Measurements from ENCODE around the gene NR4A2.

DNA sequence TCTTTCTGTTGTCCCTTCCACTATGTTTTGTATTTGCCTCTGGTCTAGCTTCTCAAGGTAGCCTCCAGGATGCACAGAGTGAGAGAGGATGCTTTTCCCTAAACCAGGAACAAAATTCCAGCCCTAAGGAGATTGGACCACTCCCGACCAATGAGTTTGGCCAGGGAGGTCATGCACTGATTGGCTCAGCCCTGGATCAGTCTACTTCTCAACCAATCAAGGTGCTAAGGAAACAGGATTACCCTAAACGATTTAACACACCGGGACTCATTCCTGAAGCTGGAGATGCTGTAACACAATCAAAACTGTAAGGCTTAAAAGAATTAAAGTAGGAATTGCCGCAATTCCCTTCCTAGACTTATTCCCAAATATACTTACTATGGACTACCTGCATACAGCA is 34.2 kb upstream of the NR4A2 start:
- no peak for TF ChIP-seq POLR2A (IDR thresholded peaks at IDR 0.05)
- TF ChIP-seq, protein P1, sequence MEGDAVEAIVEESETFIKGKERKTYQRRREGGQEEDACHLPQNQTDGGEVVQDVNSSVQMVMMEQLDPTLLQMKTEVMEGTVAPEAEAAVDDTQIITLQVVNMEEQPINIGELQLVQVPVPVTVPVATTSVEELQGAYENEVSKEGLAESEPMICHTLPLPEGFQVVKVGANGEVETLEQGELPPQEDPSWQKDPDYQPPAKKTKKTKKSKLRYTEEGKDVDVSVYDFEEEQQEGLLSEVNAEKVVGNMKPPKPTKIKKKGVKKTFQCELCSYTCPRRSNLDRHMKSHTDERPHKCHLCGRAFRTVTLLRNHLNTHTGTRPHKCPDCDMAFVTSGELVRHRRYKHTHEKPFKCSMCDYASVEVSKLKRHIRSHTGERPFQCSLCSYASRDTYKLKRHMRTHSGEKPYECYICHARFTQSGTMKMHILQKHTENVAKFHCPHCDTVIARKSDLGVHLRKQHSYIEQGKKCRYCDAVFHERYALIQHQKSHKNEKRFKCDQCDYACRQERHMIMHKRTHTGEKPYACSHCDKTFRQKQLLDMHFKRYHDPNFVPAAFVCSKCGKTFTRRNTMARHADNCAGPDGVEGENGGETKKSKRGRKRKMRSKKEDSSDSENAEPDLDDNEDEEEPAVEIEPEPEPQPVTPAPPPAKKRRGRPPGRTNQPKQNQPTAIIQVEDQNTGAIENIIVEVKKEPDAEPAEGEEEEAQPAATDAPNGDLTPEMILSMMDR (IDR thresholded peaks at IDR 0.05): no peak

Measured in heart left ventricle (tissue), 13 donors.